K562 (cell line): Measurements from ENCODE around the gene CRK. TPM values are rescaled to one million over a fixed set of nuclear protein-coding genes. Genes with fewer than 3 reads are reported as not detected.

Experiments used
- CBX8 ChIP-seq: fragments of 200-600 bp; sonication (generic); IDR thresholded peaks from 2 replicates; pipeline ENCODE4 v1.6.1; 2012; ENCODE audit warnings: borderline replicate concordance, mixed run types, low read depth, mild to moderate bottlenecking, moderate library complexity, mixed read lengths, low read length, control low read depth, inconsistent platforms; ENCODE audit not compliant: poor library complexity, severe bottlenecking; ENCODE audit errors: extremely low read depth
- ELF4 ChIP-seq: fragments of 450-650 bp; formaldehyde crosslinking; IDR thresholded peaks from 2 replicates; pipeline ENCODE4 v1.4.0; 2022; ENCODE audit warnings: missing genetic modification characterization
- HSF4 ChIP-seq: fragments of 250-450 bp; sonication (Bioruptor Pico); IDR thresholded peaks from 2 replicates; pipeline ENCODE4 v2.1.2; 2022; ENCODE audit warnings: mild to moderate bottlenecking, moderate library complexity, borderline replicate concordance
- polyA plus RNA-seq, 8 experiments: library from polyadenylated mRNA; depleted of rRNA in 4 of 8; stranded (reverse) in 5 of 8; unstranded in 3 of 8; fragments of >200 nt; fragmentation: Nextera tagmentation in 2 of 8; fragmentation: Illumina TruSeq in 1 of 8; extraction: Ambion mirVana in 2 of 8; extraction: Trizol in 1 of 8; gene quantifications; 2 replicates each; pipeline versions ENCODE4 v1.2.1 to v1.2.3, GENCODE V29; 2011 to 2014; ENCODE audit warnings: inconsistent platforms in 1 of 8, missing spikeins in 1 of 8
- total RNA-seq, 7 experiments: library from RNA; depleted of rRNA in 6 of 7; stranded (reverse); fragments of >200 nt in 6 of 7; fragmentation: Illumina TruSeq in 2 of 7; extraction: Trizol in 2 of 7; gene quantifications; 2 replicates each; pipeline versions ENCODE4 v1.2.1 to v1.2.3, GENCODE V29; 2011 to 2021; ENCODE audit warnings: low replicate concordance in 1 of 7
- TF ChIP-seq, protein P1 (sequence below): fragments of 450-650 bp; IDR thresholded peaks from 2 replicates; pipeline ENCODE4 v1.6.1; 2016; ENCODE audit warnings: low read depth, mild to moderate bottlenecking, moderate library complexity
- TF ChIP-seq, protein P2 (sequence below): fragments of 450-650 bp; IDR thresholded peaks from 2 replicates; pipeline ENCODE4 v1.7.0; 2016; ENCODE audit warnings: borderline replicate concordance
- TF ChIP-seq, protein P3 (sequence below): fragments of 450-650 bp; IDR thresholded peaks from 2 replicates; pipeline ENCODE4 v1.6.1; 2017; ENCODE audit warnings: antibody characterized with exemption, mild to moderate bottlenecking
- TF ChIP-seq, protein P4 (sequence below): fragments of 450-650 bp; formaldehyde crosslinking; IDR thresholded peaks from 2 replicates; pipeline ENCODE4 v1.4.0; 2022; ENCODE audit warnings: mild to moderate bottlenecking, moderate library complexity
- TF ChIP-seq, protein P5 (sequence below): sonication (generic); formaldehyde crosslinking; IDR thresholded peaks from 2 replicates; pipeline ENCODE4 v1.8.0; 2022; ENCODE audit warnings: mild to moderate bottlenecking, low read depth, missing genetic modification reagents

The CRK gene
- total and polyA plus RNA-seq, 9 of the 15 experiments (the other 6 are each of a cell fraction or from before 2014, with no cell fraction given), result 13.1 to 40.2 (median 26.1) TPM

DNA sequence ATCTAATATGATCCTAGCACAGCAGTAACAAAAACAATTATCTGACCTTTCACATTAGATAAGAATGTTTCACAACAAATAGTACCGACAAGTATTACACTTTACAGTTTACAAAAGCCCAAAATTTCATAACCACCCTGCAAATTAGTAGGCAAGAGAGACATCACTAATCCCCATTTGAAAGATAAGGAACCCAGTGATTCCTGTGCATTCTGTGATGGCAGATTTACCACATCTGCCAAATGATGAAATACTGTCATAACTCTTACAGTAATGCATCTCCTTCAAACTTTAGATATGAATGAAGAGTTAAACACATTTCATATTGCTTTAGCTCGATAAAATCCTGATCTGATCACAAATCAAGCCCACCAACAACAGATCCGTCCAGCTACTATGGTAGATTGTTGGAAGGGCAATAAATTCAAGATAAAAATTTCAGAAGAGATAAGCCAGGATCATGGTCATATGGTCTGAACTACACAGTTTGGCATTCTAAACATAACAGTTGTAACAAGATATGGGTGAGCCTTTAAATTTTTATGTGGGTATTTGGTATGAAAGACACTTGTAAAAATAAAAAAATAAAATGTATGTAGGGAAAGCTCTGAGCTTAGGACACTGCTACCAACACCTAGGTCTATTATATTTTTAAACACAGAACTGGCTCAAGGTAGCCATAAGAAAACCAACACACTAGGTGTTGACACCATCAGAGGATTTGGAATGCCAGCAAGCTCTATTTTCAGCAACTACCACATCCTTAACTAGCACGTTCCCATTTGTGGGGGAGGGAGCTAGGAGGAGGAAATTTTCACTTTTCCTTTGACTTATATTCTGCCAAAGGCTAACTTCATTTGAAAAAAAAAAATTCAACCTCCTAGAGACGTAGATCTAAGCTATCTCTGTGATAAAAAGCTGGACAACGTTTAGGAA lies 65.3 kb downstream of the CRK start (continued):
- TF ChIP-seq, protein P1, sequence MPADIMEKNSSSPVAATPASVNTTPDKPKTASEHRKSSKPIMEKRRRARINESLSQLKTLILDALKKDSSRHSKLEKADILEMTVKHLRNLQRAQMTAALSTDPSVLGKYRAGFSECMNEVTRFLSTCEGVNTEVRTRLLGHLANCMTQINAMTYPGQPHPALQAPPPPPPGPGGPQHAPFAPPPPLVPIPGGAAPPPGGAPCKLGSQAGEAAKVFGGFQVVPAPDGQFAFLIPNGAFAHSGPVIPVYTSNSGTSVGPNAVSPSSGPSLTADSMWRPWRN, result no peak
- TF ChIP-seq CBX8 (no peak), ELF4 (CRISPR knock-in tag) (no peak), HSF4 (no peak)
- TF ChIP-seq, protein P2, sequence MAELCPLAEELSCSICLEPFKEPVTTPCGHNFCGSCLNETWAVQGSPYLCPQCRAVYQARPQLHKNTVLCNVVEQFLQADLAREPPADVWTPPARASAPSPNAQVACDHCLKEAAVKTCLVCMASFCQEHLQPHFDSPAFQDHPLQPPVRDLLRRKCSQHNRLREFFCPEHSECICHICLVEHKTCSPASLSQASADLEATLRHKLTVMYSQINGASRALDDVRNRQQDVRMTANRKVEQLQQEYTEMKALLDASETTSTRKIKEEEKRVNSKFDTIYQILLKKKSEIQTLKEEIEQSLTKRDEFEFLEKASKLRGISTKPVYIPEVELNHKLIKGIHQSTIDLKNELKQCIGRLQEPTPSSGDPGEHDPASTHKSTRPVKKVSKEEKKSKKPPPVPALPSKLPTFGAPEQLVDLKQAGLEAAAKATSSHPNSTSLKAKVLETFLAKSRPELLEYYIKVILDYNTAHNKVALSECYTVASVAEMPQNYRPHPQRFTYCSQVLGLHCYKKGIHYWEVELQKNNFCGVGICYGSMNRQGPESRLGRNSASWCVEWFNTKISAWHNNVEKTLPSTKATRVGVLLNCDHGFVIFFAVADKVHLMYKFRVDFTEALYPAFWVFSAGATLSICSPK, result no peak
- TF ChIP-seq, protein P3, sequence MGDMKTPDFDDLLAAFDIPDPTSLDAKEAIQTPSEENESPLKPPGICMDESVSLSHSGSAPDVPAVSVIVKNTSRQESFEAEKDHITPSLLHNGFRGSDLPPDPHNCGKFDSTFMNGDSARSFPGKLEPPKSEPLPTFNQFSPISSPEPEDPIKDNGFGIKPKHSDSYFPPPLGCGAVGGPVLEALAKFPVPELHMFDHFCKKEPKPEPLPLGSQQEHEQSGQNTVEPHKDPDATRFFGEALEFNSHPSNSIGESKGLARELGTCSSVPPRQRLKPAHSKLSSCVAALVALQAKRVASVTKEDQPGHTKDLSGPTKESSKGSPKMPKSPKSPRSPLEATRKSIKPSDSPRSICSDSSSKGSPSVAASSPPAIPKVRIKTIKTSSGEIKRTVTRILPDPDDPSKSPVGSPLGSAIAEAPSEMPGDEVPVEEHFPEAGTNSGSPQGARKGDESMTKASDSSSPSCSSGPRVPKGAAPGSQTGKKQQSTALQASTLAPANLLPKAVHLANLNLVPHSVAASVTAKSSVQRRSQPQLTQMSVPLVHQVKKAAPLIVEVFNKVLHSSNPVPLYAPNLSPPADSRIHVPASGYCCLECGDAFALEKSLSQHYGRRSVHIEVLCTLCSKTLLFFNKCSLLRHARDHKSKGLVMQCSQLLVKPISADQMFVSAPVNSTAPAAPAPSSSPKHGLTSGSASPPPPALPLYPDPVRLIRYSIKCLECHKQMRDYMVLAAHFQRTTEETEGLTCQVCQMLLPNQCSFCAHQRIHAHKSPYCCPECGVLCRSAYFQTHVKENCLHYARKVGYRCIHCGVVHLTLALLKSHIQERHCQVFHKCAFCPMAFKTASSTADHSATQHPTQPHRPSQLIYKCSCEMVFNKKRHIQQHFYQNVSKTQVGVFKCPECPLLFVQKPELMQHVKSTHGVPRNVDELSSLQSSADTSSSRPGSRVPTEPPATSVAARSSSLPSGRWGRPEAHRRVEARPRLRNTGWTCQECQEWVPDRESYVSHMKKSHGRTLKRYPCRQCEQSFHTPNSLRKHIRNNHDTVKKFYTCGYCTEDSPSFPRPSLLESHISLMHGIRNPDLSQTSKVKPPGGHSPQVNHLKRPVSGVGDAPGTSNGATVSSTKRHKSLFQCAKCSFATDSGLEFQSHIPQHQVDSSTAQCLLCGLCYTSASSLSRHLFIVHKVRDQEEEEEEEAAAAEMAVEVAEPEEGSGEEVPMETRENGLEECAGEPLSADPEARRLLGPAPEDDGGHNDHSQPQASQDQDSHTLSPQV, result no peak
- TF ChIP-seq, protein P4, sequence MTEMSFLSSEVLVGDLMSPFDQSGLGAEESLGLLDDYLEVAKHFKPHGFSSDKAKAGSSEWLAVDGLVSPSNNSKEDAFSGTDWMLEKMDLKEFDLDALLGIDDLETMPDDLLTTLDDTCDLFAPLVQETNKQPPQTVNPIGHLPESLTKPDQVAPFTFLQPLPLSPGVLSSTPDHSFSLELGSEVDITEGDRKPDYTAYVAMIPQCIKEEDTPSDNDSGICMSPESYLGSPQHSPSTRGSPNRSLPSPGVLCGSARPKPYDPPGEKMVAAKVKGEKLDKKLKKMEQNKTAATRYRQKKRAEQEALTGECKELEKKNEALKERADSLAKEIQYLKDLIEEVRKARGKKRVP (CRISPR knock-in tag), result 0 out of 2 replicates have a peak, but pooled peaks have one; percentile 6
- TF ChIP-seq, protein P5, sequence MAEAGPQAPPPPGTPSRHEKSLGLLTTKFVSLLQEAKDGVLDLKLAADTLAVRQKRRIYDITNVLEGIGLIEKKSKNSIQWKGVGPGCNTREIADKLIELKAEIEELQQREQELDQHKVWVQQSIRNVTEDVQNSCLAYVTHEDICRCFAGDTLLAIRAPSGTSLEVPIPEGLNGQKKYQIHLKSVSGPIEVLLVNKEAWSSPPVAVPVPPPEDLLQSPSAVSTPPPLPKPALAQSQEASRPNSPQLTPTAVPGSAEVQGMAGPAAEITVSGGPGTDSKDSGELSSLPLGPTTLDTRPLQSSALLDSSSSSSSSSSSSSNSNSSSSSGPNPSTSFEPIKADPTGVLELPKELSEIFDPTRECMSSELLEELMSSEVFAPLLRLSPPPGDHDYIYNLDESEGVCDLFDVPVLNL (CRISPR knock-in tag), result no peak
